K562 (cell line): Measurements from ENCODE around the gene MADCAM1. TPM values are rescaled to one million over a fixed set of nuclear protein-coding genes. Genes with fewer than 3 reads are reported as not detected.
A peak's percentile ranks its signal among the peaks of the same experiment; 100 is the strongest.

Experiments
- CHD2 ChIP-seq: IDR thresholded peaks from 2 replicates; pipeline ENCODE4 v1.6.1; 2011; ENCODE audit warnings: low read depth, low read length
- E2F6 ChIP-seq, 2 experiments: IDR thresholded peaks; 2 replicates each; pipeline ENCODE4 v1.6.1; 2011; ENCODE audit warnings: borderline replicate concordance in 1 of 2, control low read depth in 1 of 2, low read depth in 1 of 2, low read length in 1 of 2, mild to moderate bottlenecking in 1 of 2, mixed read lengths in 1 of 2, moderate library complexity in 1 of 2; ENCODE audit not compliant: insufficient read depth in 1 of 2, insufficient read length in 1 of 2, poor library complexity in 1 of 2, severe bottlenecking in 1 of 2; ENCODE audit errors: extremely low read depth in 1 of 2
- HINFP ChIP-seq: fragments of 450-650 bp; conservative IDR thresholded peaks from 2 replicates; pipeline ENCODE4 v1.6.1; 2016; ENCODE audit warnings: missing genetic modification characterization, low read depth, mild to moderate bottlenecking, control low read depth, missing compliant biosample characterization
- IFI16 ChIP-seq: fragments of 250-450 bp; sonication (Bioruptor Pico); IDR thresholded peaks from 2 replicates; pipeline ENCODE4 v2.1.2; 2022; ENCODE audit warnings: mild to moderate bottlenecking, inconsistent platforms
- KLF10 ChIP-seq: fragments of 250-450 bp; sonication (Bioruptor Pico); IDR thresholded peaks from 2 replicates; pipeline ENCODE4 v1.6.1; 2021; ENCODE audit warnings: matching md5 sums
- LCOR ChIP-seq: sonication (generic); formaldehyde crosslinking; IDR thresholded peaks from 2 replicates; pipeline ENCODE4 v1.8.0; 2022; ENCODE audit warnings: mild to moderate bottlenecking, missing genetic modification reagents
- NFRKB ChIP-seq: fragments of 450-650 bp; IDR thresholded peaks from 2 replicates; pipeline ENCODE4 v1.6.1; 2016; ENCODE audit warnings: low read depth
- NKRF ChIP-seq: fragments of 450-650 bp; IDR thresholded peaks from 2 replicates; pipeline ENCODE4 v1.6.1; 2016; ENCODE audit warnings: borderline replicate concordance
- NR4A1 ChIP-seq, 2 experiments: fragments of 250-450 bp in 1 of 2; fragments of 450-650 bp in 1 of 2; sonication (Bioruptor Pico) in 1 of 2; IDR thresholded peaks; 2 replicates each; pipeline versions ENCODE4 v1.4.0 to v1.6.1; 2016 to 2020; ENCODE audit warnings: mild to moderate bottlenecking in 2 of 2, missing compliant biosample characterization in 1 of 2, missing genetic modification characterization in 1 of 2, moderate library complexity in 1 of 2
- POLR2AphosphoS2 ChIP-seq: IDR thresholded peaks from 2 replicates; pipeline ENCODE4 v1.6.1; 2012; ENCODE audit warnings: low read length, improper control_type of control experiment
- PRPF4 ChIP-seq: fragments of 200-400 bp; formaldehyde crosslinking; IDR thresholded peaks from one replicate; pipeline ENCODE4 v1.6.1; 2017; ENCODE audit warnings: low read length, low read depth, mild to moderate bottlenecking; ENCODE audit not compliant: insufficient read depth, poor library complexity, severe bottlenecking
- SMARCC2 ChIP-seq: fragments of 450-650 bp; IDR thresholded peaks from 2 replicates; pipeline ENCODE4 v1.6.1; 2017; ENCODE audit warnings: antibody characterized with exemption, moderate library complexity, mild to moderate bottlenecking, low read depth
- TAF15 ChIP-seq: fragments of 200-400 bp; formaldehyde crosslinking; IDR thresholded peaks from 2 replicates; pipeline ENCODE4 v1.6.1; 2017; ENCODE audit warnings: mild to moderate bottlenecking, low read depth, low read length, moderate library complexity
- TAL1 ChIP-seq: fragments of 450-650 bp; IDR thresholded peaks from 2 replicates; pipeline ENCODE4 v1.6.1; 2016; ENCODE audit warnings: mild to moderate bottlenecking
- ZBTB34 ChIP-seq: fragments of 250-450 bp; sonication (Bioruptor Pico); IDR thresholded peaks from 2 replicates; pipeline ENCODE4 v1.8.0; 2021; ENCODE audit warnings: mild to moderate bottlenecking, moderate library complexity
- ZNF384 ChIP-seq: IDR thresholded peaks from 2 replicates; pipeline ENCODE4 v1.6.1; 2012; ENCODE audit warnings: low read depth, low read length, improper control_type of control experiment
- ZNF77 ChIP-seq: fragments of 250-450 bp; sonication (Bioruptor Pico); IDR thresholded peaks from 2 replicates; pipeline ENCODE4 v1.5.0; 2020
- polyA plus RNA-seq, 8 experiments: library from polyadenylated mRNA; depleted of rRNA in 4 of 8; stranded (reverse) in 5 of 8; unstranded in 3 of 8; fragments of >200 nt; fragmentation: Nextera tagmentation in 2 of 8; fragmentation: Illumina TruSeq in 1 of 8; extraction: Ambion mirVana in 2 of 8; extraction: Trizol in 1 of 8; gene quantifications; 2 replicates each; pipeline versions ENCODE4 v1.2.1 to v1.2.3, GENCODE V29; 2011 to 2014; ENCODE audit warnings: inconsistent platforms in 1 of 8, missing spikeins in 1 of 8
- total RNA-seq, 7 experiments: library from RNA; depleted of rRNA in 6 of 7; stranded (reverse); fragments of >200 nt in 6 of 7; fragmentation: Illumina TruSeq in 2 of 7; extraction: Trizol in 2 of 7; gene quantifications; 2 replicates each; pipeline versions ENCODE4 v1.2.1 to v1.2.3, GENCODE V29; 2011 to 2021; ENCODE audit warnings: low replicate concordance in 1 of 7

The MADCAM1 gene
- total and polyA plus RNA-seq, 9 of the 15 experiments (the other 6 are each of a cell fraction or from before 2014, with no cell fraction given), result 0.09 to 0.36 (median 0.09) TPM; not detected in 6

- no peak for TF ChIP-seq E2F6 (IDR thresholded peaks at IDR 0.05; ENCODE audit: borderline replicate concordance in 1 of 2, extremely low read depth in 1 of 2, insufficient read depth in 1 of 2, insufficient read length in 1 of 2, low read depth in 1 of 2, low read length in 1 of 2, poor library complexity in 1 of 2, severe bottlenecking in 1 of 2)
- 0 out of 2 replicates have a peak, but pooled peaks have one; percentile 29 for TF ChIP-seq ZNF384
- no peak for TF ChIP-seq TAF15
- TF ChIP-seq LCOR (CRISPR knock-in tag), result no peak
- no peak for TF ChIP-seq CHD2
- no peak for TF ChIP-seq TAL1
- TF ChIP-seq NFRKB, result no peak
- TF ChIP-seq PRPF4, result no peak
- TF ChIP-seq ZNF77 (CRISPR knock-in tag), result no peak
- no peak for TF ChIP-seq NR4A1 (CRISPR knock-in tag; IDR thresholded peaks at IDR 0.05)
- no peak for TF ChIP-seq NR4A1 (tag; IDR thresholded peaks at IDR 0.05)
- TF ChIP-seq ZBTB34, result no peak
- TF ChIP-seq IFI16 (CRISPR knock-in tag), result no peak
- TF ChIP-seq POLR2AphosphoS2, result no peak
- no peak for TF ChIP-seq SMARCC2
- TF ChIP-seq KLF10 (CRISPR knock-in tag), result no peak
- no peak for TF ChIP-seq NKRF
- no peak for TF ChIP-seq HINFP (tag)
- TF ChIP-seq, all 486 proteins: peak for 4
These were observed 34.1 kb downstream of the MADCAM1 start (continued) for GRCh38 chr19:530134-531008.
